Measurements from ENCODE around the gene IRF2BPL. TPM values are rescaled to one million over a fixed set of nuclear protein-coding genes. Genes with fewer than 3 reads are reported as not detected.

Gene IRF2BPL
- total and polyA plus RNA-seq, 2 of the 4 experiments (the other 2 are of a cell fraction): 6.3 to 14.5 TPM

GRCh38 chr14:77040059-77040740 lies 11.7 kb upstream of the IRF2BPL start:
- H3K18ac ChIP-seq (ENCODE audit: low read depth, low read length): peak overlapping the region; percentile 94
- H3K4me2 ChIP-seq (ENCODE audit: low read depth, low read length): peak overlapping the region; percentile 80
- H3K14ac ChIP-seq (replicated peaks; ENCODE audit: low read depth, low read length): peak overlapping the region; percentile 94
- peak overlapping the region; percentile 89 for H2AK9ac ChIP-seq (replicated peaks; ENCODE audit: low read depth, low read length, poor library complexity)
- WGBS, 2 experiments (ENCODE audit: extremely low coverage in 2 of 2, insufficient read length in 1 of 2): 0% methylated on average over 1 of the region's 26 CpGs; no CpG with 5 or more reads in 1 of the 2 experiments
- no peaks in the 10 kb centered on the region for H3K9me3 ChIP-seq (ENCODE audit: control insufficient read depth, insufficient read depth, low read length)
- ChIA-PET CTCF (interaction anchor here (0.5 to 1.1 kb wide), 5 partner anchors 8 to 127 kb away, joined by 3 to 5 read pairs (median 3); no protein-coding TSS in a partner anchor), POLR2A (ENCODE audit: unreplicated experiment) (interaction anchor here (0.6 to 1.7 kb wide), 6 partner anchors 8 to 121 kb away, joined by 3 to 9 read pairs (median 6); no protein-coding TSS in a partner anchor)
- H3K27ac ChIP-seq (ENCODE audit: insufficient read depth, low read length): peak overlapping the region; percentile 84
- no peaks in the 10 kb centered on the region for H3K27me3 ChIP-seq (ENCODE audit: control insufficient read depth, insufficient read depth, low read length)
- peak overlapping the region; percentile 95 for H3K4ac ChIP-seq (ENCODE audit: low read depth, low read length)
- intact Hi-C loops (cut with micrococcal nuclease) (loop anchor here (1.0 kb wide), 1 partner anchor 12 kb away; the partner anchor contains the start of gene IRF2BPL), in situ Hi-C loops (cut with MboI; ENCODE audit: low sequenced_read_pairs) (loop anchor here (25.0 kb wide), 1 partner anchor 1753 kb away; the partner anchor contains the start of gene FOS), dilution Hi-C loops (cut with HindIII; ENCODE audit: low sequenced_read_pairs, unreplicated experiment) (no loop called here)
- H3K36me3 ChIP-seq (ENCODE audit: control insufficient read depth, insufficient read depth, low read length): no peaks in the 10 kb centered on the region
- H2BK120ac ChIP-seq (ENCODE audit: low read depth, low read length): peak overlapping the region; percentile 98
- peaks cover 0 to 32% of the 10 kb centered on the region in 2 experiments; a peak in 2 of 4 replicates for H3K79me1 ChIP-seq (ENCODE audit: low read depth in 1 of 2, low read length in 2 of 2)
- peak overlapping the region; percentile 97 for H4K91ac ChIP-seq (ENCODE audit: insufficient read depth, low read depth, low read length)
- ATAC-seq (ENCODE audit: low read depth): peak; percentile 50
- peak overlapping the region; percentile 93 for H3K9ac ChIP-seq (ENCODE audit: low read depth, low read length)
- TF ChIP-seq CEBPB (IDR thresholded peaks at IDR 0.05; ENCODE audit: low read depth, low read length) (peak; percentile 35; the same call in 1 of the 2 replicates), ELK1 (IDR thresholded peaks at IDR 0.05; ENCODE audit: borderline replicate concordance, low read depth, low read length) (no peak), USF2 (IDR thresholded peaks at IDR 0.05; ENCODE audit: low read depth, low read length) (peak; percentile 60; the same call in 1 of the 2 replicates), BHLHE40 (IDR thresholded peaks at IDR 0.05; ENCODE audit: low read depth, low read length) (peak; percentile 40; the same call in 1 of the 2 replicates), RCOR1 (IDR thresholded peaks at IDR 0.05; ENCODE audit: insufficient replicate concordance, low read length) (no peak), CHD1 (IDR thresholded peaks at IDR 0.05; ENCODE audit: low read depth, low read length) (no peak), RAD21 (IDR thresholded peaks at IDR 0.05; ENCODE audit: low read length) (no peak), SMC3 (IDR thresholded peaks at IDR 0.05; ENCODE audit: low read depth, low read length) (no peak), MAZ (IDR thresholded peaks at IDR 0.05; ENCODE audit: borderline replicate concordance, low read depth, low read length) (peak; percentile 11; the same call in 1 of the 2 replicates)
- peaks cover 18% of the 10 kb centered on the region for H3K9me1 ChIP-seq (ENCODE audit: insufficient read depth, low read length)
- peak overlapping the region; percentile 99 for H3K23ac ChIP-seq (ENCODE audit: low read depth, low read length)
- no TSS peak for BruUV-seq (replicated peaks)
- H2BK20ac ChIP-seq (ENCODE audit: low read depth, low read length): peak overlapping the region; percentile 93
- H2BK5ac ChIP-seq (ENCODE audit: low read depth, low read length, poor library complexity, severe bottlenecking): peak overlapping the region; percentile 96
- H4K5ac ChIP-seq (ENCODE audit: low read depth, low read length): peak overlapping the region; percentile 94
- peak overlapping the region; percentile 92 for H2AK5ac ChIP-seq (ENCODE audit: low read depth, low read length)
- peak overlapping the region; percentile 49; the same call in 2 of the 3 replicates for H2BK15ac ChIP-seq (ENCODE audit: low read depth, low read length)
- DNase-seq: peak; percentile 99
- H3K4me3 ChIP-seq (ENCODE audit: insufficient read depth, low read depth, low read length): peak overlapping the region; percentile 6; the same call in 1 of the 2 replicates
- H4K20me1 ChIP-seq (ENCODE audit: insufficient read depth, low read length): no peaks in the 10 kb centered on the region
- H4K8ac ChIP-seq (ENCODE audit: low read depth in 2 of 2, low read length in 2 of 2): peak overlapping the region; percentile 85 to 92
- peak overlapping the region; percentile 98 for H3K56ac ChIP-seq (ENCODE audit: extremely low read depth, insufficient read depth, low read length)
- H3K4me1 ChIP-seq (ENCODE audit: control insufficient read depth, insufficient read depth, low read length): peaks cover 42% of the 10 kb centered on the region
- peak overlapping the region; percentile 82 for H2AFZ ChIP-seq (replicated peaks; ENCODE audit: low read length, poor library complexity)

Measured in IMR-90 (cell line).